GM21717 (cell line): Measurements from ENCODE around the gene SLC41A3.
"Not testable (repeated sequence)": the region's sequence is repeated elsewhere in the genome, so short reads cannot be mapped to it uniquely, and the experiment has no call there.

ENCODE experiments used
- ATAC-seq: cut with Tn5 transposase; IDR thresholded peaks from one replicate; pipeline ENCODE4 v1.9.1; 2021; ENCODE audit warnings: mild to moderate bottlenecking, moderate library complexity; ENCODE audit not compliant: unreplicated experiment

Gene SLC41A3

DNA sequence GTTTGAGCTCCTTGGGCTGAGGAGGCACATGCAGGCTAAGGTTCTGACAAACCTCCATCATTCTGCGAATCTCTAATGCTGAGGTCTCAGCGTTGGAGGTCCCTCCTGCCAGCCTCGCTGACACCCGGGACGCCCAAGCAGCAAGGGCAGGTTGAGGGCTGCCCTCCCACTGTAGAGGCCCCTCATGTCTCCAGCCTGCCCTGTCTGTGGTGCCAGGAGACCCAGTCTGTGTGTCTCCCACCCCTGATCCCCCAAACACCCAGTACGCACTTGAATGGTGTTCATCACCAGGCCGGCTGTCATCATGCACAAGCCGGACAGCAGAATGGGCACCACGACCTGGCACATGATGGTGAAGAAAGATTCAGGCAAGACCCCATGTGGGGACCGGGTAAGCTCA, 27.8 kb downstream of the SLC41A3 start:
- ATAC-seq = no peak

DNA sequence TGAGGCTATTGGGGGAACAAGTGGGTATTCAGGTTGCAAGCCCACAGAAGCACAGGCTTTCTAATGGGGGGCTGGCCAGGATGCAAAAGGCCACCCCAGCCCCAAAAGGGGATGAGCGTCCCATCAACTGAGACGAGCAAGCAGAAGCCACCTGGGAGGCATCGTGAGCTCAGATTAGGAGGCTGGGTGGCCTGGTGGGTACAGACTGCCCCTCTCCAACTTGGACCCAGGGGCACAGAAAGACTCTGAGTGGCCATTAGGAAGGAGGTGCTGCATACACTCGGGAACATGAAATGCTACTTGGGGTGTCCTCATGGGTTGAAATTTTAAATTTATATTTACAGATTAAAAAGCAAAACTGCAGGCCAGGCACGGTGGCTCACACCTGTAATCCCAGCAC, 29.1 kb downstream of the SLC41A3 start:
- ATAC-seq = no peak

DNA sequence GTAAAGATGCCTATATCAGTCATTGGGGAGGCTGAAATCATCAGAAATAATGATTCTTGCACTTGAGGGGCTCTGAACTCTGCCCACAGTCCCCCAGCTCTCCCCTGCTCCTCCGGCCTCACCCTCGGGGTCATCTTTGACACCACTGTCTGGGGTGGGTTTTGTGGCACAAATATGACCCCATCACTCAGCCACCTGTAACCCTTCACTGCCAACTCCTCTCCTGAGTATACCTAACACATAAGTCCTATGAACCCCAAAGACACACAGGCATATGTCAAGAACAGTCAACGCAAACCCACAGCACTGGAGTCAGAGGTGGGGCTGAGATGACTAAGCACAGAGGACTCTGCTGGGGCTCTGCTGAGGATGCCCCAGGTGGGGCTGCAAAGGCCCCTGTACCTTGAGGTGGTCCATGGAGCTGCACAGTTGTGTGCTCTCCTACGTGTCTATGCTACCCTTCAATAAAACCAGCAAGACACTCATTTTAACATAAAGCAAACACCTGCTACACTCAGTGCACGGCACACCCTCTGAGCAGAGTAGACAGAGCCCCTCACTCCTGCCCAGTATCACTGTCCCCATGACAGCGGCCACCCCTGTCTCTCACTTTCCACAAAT, 29.9 kb downstream of the SLC41A3 start:
- ATAC-seq = no peak

DNA sequence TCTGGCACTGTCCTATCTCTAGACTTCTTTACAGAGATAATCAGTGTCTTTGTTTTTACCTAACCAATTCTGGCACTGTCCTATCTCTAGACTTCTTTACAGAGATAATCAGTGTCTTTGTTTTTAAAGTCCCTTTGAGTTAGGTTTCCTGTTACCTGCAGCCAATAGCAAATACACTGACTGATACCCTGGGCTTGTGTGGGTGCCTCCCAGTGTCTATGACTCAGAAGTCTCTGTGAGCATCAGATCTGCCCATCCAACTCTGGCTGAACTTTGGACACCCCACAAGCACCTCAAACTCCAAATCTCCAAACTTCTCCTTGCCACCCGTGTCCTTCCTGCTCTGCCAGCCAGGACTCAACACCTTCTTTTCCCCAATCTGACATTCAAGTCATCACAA, 30.4 kb downstream of the SLC41A3 start:
- no peak for ATAC-seq

DNA sequence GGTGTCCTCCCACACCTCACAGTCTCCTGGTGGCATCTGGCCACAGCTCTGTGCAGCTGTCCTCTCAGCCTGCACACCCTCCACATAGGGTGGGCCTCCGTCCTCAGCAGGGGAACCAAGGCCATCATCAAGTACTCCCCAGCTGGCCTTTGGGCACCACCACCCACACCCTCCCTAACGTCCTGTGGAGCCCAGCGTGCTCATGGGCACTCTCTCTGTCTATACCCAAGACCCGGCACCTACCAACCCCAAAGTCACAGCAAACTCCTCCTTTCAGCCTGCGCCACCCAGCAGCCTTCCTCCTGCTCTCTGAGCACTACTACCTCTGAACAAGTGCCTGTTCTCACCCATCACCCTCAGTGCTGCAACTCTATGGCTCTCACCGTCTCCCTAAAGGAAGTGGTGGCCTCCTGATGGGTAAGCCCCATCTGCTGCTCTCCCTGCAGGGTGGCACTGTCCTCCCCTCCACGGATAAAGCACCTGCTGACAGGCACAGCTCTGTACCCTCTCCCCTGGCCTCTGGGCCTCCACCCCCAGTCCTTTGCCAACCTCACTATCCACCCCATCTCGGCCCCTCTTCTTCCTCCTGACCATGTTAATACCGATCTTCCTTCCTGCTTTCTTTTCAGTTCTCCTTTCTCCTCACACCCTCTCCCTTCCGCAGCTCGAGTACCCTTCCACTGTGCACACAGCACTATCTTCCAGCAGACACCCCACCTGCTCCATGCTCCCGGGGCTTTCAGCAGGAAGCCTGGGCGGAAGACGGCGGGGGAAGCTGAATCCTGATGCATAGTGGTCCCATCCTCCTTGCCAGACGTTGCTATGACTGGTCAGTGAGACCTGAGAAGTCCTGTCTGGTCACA, 31.5 kb downstream of the SLC41A3 start:
- ATAC-seq = no peak

DNA sequence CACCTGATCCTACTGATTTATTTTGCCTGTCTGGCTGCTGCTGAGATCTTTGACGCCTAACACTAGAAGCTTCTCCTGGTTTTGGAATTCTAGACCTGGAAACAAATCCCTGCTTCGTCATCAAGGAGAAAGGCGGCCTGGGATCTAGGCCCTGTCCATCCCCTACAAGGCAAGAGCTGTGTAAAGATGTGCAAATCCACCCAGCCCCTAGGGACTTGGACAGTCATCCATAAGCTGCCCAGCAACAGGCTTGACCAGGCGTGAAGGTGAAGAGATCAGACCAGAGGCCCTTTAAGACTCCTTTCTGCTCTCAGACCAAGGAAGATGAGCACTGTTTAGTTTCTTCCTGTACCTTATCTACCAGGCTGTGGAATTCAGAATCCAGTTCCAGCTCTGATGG, 32.2 kb downstream of the SLC41A3 start:
- no peak for ATAC-seq

DNA sequence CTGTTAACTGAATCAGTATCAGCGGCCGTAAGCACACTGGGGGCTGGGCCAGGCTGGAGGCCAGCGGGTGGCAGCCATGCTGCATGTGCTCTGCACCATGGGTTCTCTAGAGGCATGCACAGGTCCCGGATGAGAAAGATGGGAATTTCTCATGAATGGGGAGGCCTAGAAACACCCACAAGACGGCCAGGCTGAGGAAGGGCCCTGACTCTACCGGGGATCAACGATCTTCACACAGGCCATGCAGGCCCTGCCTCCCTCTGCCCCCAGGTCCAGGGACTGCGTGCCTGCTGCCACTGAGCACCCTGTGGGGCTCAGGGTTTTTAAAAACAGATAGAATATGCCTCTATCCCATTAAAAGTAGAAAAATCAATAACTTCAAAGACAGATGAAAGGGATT, 32.7 kb downstream of the SLC41A3 start:
- ATAC-seq = no peak

DNA sequence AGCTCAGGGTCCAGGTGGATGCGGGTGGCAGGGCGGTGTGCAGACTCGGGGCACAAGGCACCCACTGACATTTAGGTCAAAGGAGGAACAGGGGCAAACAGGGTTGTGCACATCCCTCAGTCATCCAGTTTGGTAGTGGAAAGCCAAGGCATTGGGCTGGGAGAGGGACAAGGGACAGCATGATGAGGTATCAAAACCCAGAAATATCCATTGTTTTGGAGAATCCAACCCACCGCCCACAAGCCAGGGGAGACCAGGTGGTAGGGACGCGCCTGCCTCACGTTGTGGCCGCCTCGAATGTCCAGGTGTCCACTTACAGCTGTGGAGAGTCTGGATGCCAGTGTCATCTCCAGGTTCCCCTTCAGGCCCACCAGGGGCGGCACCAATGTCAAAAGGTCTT, 33.3 kb downstream of the SLC41A3 start:
- no peak for ATAC-seq

DNA sequence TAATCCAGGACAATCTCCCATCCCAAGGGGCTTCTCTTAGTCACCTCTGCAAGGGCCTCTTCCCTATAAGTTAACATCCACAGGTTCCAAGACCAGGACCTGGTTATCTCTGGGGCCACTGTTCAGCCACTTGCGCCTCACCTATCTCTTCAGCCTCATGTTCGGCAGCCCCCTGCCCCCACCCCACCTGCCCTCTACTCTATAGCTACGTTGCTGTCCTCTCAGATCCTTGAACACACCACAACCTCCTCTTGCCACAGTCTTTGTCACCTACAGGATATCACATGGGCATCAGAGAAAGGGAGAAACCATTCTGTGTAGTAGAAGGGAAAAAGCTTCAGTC, 33.9 kb downstream of the SLC41A3 start:
- no peak for ATAC-seq

DNA sequence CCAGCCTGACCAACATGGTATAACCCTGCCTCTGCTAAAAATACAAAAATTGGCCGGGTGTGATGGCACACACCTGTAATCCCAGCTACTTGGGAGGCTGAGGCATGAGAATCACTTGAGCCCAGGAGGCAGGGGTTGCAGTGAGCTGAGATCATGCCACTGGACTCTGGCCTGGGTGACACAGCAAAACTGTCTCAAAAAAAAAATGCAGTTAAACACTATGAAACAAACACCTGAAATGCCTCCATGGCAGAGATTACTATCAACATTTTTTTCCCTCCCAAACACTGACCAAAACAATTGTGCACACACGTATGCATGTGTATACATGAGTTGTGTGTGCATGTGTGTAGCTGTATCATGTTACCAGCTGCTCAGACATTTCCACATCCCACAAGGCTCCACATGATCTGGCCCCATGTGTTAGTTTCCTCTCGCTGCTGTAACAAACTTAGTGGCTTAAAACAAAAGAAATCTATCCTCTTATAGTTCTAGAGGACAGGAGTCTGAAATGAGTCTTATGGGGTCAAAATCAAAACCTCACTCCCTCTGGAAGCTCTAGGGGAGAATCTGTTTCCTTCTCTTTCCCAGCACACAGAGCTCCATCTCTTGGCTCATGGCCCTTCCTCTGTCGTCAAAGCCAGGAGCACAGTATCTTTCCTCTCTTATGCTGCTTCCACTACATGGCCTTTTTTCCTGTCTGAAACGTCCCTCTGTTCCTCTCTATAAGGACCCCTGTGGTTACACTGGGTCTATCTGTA, 34.5 kb downstream of the SLC41A3 start:
- no peak for ATAC-seq

DNA sequence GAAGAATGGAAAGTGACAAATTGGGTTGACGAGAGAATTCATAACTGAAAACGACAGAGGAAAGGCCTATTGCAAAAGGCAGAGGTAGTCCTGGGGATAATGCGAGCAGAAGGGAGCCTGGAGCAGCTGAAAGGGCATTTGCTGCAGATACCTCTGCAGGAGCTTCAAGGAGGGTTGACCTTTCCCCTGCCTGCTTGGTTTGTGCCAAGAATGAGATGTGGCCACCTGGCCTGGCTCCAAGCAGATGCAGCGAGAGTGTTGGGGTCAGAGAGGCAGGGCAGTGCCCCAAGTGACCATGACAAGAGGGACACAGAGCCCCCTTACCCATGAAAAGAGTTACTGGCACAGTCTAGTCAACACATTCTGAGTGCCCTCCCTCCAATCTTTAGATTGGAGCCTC, 43.5 kb downstream of the SLC41A3 start:
- no peak for ATAC-seq

DNA sequence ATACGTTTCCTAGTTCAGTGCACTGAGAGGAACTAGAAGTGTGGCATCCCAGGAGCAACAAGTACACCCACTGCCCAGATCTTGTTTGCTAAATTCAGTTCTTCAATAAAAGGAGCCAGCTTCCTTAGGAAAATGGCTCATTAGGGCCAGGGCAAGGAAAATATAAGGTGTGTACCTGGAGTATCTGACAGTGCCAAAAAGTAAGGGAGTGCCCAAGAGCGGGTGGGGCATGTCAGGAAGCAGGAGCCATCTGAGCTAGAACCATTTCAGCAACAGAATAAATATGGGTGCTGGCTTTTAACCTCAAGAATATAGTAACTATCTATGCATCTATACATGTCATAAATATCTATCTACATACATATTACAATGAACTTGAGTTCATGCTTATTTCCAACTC, 44.1 kb downstream of the SLC41A3 start:
- no peak for ATAC-seq

DNA sequence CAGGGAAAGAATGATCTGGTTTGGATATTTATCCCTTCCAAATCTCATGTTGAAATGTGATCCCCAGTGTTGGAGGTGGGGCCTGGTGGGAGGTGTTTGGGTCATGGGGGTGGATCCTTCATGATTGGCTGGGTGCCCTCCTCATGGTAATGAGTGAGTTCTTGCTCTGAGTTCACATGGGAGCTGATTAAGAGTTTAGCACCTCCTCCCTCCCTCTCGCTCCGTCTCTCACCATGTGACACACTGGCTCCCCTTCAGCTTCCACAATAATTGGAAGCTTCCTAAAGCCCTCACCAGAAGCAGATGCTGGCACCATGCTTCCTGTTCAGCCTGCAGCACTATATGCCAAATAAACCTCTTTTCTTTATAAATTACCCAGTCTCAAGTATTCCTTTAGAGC, 45.1 kb downstream of the SLC41A3 start:
- not testable (repeated sequence) for ATAC-seq

DNA sequence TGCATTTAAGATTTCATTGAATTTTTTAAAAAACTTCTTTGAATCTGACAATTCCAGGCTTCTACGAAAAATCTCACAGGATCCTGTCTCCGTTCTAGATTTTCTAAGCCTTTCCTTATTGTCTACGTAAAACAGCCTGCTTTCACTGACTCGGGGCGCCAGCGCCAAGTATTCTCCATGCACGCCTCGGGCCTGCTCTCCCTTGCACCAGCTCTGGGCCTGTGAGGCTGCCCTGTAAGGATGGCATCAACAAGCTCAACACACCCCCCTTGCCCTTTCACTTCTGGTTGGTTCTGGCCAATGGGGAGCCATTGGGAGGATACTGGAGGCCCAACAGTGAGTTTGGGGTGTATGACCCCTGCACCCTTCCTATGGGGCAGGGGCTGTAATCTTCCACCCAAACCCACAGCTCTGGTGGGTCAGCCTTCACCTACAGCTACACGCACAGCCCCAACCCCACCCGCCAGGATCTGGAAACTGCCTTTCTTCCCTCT, 47.8 kb downstream of the SLC41A3 start:
- ATAC-seq = no peak

DNA sequence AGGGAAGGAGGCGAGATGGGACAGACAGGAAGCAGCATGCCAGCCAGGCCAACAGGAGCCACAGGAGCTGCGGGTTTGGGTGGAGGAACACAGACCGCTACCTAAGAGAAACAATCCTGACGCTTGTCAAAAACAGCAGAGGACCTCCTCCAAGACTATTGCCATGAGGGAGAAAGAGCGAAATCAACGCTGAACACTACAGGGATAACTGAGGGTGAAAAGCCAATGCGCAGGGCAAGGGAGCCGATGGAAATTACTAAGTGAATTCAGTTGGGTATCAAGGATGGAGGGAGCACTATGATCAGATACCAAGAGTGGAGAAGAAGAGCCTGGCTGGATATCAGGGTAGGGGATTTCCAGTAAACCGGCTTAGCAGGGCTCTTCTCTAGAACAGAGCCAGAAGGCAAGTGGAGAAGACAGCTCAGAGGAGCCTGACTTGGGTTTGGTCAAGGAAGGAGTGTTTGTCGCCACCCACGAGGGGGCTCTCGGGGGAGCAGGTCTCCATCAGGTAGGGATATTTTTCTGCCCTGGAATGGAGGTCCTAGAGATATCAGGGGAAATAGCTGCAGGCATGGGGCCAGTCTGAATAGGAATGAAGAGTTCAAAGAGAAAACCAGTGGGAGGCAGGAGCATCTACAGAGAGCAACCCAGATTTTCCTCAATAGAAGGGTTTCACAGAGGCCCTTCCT, 48.4 kb downstream of the SLC41A3 start:
- ATAC-seq = no peak

DNA sequence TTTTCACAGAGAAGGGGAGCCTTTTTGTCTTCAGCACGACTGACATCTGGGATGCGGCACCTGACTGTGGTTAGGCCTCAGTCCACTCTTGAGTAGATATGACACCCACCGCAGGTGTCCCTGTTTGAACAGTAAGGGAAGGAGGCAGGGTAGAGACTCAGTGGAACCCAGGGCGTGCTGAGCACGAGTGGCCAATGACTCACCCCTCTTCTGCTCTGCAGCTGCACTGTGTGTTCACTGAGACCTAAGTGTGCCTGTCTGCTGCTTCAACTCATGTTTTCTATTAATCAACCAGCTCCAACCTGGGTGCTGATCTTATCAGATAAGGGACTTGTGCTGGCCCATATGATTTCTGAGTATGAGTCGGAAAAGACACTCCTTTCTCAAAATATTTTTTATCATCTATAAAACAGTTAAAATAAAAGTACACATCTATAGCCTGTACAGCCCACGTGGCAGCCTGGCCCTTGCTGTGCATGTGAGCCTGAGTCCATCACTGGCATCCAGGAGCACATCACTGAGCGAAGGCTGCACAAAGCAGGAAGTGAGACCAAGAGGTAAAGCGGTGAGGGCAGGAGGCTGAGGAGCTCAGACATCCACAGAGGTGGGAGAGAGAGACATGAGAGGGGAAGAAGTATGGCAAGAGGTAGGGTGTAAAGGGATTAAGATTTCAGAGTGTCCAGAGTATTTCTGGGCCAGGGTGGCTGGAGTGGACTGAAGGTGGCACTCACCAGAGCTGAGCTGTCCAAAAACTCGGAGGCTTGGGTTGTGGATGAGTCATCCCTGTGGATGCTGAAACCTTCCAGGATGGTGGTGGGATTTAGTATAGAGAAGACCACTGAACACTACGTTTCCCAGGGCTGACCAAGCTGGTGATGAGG, 49.2 kb downstream of the SLC41A3 start:
- no peak for ATAC-seq

DNA sequence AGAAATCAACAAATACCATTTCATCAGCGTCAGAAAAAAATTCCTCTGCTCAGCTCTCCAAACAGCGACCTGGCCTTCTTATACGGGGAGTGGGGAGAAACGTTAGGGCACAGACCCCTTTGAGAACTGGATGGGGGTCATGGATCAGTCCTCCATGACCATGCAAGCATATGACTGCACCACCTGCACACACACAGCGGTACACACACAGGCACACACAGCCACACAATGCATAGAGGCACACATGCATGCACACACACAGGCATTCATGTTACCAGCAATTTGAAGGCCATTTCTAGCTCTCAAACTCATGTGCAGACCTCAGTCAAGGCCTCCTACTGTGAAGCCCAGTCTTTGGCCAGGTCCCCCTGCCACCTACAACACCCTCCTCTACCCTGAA, 50.2 kb downstream of the SLC41A3 start:
- no peak for ATAC-seq

DNA sequence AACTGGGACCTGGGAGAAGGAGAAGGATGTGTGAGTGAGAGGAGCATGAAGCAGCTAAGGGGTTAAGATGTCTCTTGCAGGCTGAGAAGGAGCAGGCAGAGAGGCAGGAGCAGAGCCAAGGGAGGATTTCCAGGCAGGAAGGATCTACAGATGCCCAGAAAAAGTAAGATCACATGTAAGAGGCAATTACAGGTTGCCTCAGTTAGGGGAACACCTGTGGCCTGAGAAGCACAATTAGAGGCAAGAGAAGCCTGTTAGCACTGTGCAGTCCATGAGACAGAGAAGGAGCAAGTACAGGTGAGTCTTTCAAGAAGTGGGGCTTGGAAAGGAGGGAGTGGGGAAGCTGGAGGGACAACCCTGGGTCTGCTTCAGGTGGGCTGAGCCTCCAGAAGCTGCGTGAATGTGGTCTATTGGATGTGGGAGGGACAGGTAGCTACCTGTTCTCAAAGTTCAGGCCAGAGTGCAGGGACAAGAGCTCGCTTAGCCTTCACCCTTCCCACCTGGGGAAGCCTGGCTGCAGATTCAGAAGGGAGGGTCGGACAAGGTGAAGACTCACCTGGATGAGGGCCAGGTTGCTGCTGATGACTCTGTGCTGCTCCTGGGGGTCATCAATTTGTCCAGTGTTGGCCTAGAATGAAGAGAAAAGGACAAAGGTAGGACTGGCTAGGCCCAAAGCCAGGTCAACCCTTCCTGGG, 50.7 kb downstream of the SLC41A3 start:
- ATAC-seq = no peak

DNA sequence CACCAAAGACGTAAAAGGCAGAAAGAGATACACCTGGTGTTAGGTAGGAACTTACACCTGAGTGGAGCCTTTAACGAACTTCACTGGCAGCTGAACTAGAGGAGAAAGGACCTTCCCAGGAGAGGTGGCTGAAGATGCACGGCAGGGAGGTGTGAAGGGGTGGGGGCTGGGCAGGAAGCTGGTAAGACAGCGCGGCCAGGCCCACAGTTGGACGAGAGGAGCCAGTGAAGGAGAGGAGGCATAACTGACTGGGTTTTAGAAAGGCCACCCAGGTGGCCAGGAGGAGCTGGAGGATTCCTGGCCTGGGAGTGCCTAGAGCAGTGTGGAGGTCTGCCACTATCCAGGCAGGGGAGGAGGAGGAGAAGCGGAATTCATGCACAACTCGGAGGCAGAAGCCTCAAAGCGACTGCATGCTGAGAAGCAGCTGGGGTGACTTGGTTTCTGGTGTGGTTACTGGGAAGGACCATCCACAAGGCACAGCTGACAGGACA, 51.9 kb downstream of the SLC41A3 start:
- ATAC-seq = no peak
